HUES64 (cell line): ENCODE data around the gene FBXL17.
"Not testable (repeated sequence)": the region's sequence is repeated elsewhere in the genome, so short reads cannot be mapped to it uniquely, and the experiment has no call there.

Experiments used
- H3K27ac ChIP-seq: 2 replicates; pipeline ENCODE4 v1.7.0; 2013; ENCODE audit warnings: low read depth, low read length, inconsistent platforms
- H3K27me3 ChIP-seq: 2 replicates; pipeline ENCODE4 v1.6.1; 2013; ENCODE audit warnings: mild to moderate bottlenecking, low read length; ENCODE audit not compliant: insufficient read depth
- H3K36me3 ChIP-seq: 2 replicates; pipeline ENCODE4 v1.6.1; 2013; ENCODE audit warnings: mild to moderate bottlenecking, low read length; ENCODE audit not compliant: insufficient read depth
- H3K4me1 ChIP-seq: 2 replicates; pipeline ENCODE4 v1.6.1; 2013; ENCODE audit warnings: mild to moderate bottlenecking, low read length, moderate library complexity; ENCODE audit not compliant: insufficient read depth
- H3K4me3 ChIP-seq: 2 replicates; pipeline ENCODE4 v1.5.1; 2013; ENCODE audit warnings: mild to moderate bottlenecking, low read length, moderate library complexity
- H3K9ac ChIP-seq: 2 replicates; pipeline ENCODE4 v1.6.1; 2013; ENCODE audit warnings: mild to moderate bottlenecking, low read depth, low read length
- H3K9me3 ChIP-seq: 2 replicates; pipeline ENCODE4 v1.6.1; 2013; ENCODE audit warnings: low read depth, low read length; ENCODE audit not compliant: insufficient read depth
- WGBS: fragments of 150-250, 120-280 bp; methylation state at CpG from one replicate; pipeline ENCODE4 v1.1.7; 2013; ENCODE audit warnings: missing lambda C conversion rate; 5-methylcytosine and 5-hydroxymethylcytosine counted together

FBXL17 gene

DNA sequence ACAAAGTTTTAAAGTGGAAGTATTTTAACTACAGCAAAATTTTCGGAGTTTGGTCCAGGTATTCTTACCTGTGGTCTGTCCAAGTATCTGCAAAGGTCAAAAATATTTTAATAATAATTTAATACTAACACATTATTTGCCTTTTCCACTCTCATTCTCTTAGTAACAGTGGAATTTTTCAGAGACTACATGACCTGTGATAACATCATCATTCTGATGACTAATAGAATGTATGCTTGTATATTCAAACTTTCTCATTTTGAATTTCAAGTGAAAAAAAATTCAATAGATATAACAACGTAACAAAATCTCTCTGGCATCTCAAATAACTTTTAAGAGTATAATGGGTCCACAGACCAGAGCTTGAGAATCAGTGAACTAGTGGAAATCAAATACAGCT lies 78.3 kb downstream of the FBXL17 start:
- no peaks in the 10 kb centered on the region for H3K27me3 ChIP-seq
- no peaks in the 10 kb centered on the region for H3K4me1 ChIP-seq
- no peak overlapping the region for H3K9ac ChIP-seq
- H3K36me3 ChIP-seq = no peaks in the 10 kb centered on the region
- no peak overlapping the region for H3K4me3 ChIP-seq
- no peak overlapping the region for H3K27ac ChIP-seq
- H3K9me3 ChIP-seq = no peaks in the 10 kb centered on the region
- no CpG with 5 or more reads among the region's 2 CpGs for WGBS

GRCh38 chr5:108303086-108303485 lies 78.8 kb downstream of the FBXL17 start:
- 92% methylated on average over 1 of the region's 1 CpG for WGBS
- Histone ChIP-seq H3K36me3 (no peaks in the 10 kb centered on the region), H3K4me3 (no peak overlapping the region), H3K27ac (no peak overlapping the region), H3K9ac (no peak overlapping the region), H3K4me1 (no peaks in the 10 kb centered on the region), H3K9me3 (no peaks in the 10 kb centered on the region), H3K27me3 (no peaks in the 10 kb centered on the region)

GRCh38 chr5:108297042-108297601 lies 84.8 kb downstream of the FBXL17 start:
- Histone ChIP-seq H3K27me3 (no peaks in the 10 kb centered on the region), H3K36me3 (no peaks in the 10 kb centered on the region), H3K4me1 (peaks cover 7% of the 10 kb centered on the region; the same call in 1 of the 2 replicates), H3K27ac (no peak overlapping the region), H3K4me3 (no peak overlapping the region), H3K9ac (no peak overlapping the region), H3K9me3 (no peaks in the 10 kb centered on the region)

DNA sequence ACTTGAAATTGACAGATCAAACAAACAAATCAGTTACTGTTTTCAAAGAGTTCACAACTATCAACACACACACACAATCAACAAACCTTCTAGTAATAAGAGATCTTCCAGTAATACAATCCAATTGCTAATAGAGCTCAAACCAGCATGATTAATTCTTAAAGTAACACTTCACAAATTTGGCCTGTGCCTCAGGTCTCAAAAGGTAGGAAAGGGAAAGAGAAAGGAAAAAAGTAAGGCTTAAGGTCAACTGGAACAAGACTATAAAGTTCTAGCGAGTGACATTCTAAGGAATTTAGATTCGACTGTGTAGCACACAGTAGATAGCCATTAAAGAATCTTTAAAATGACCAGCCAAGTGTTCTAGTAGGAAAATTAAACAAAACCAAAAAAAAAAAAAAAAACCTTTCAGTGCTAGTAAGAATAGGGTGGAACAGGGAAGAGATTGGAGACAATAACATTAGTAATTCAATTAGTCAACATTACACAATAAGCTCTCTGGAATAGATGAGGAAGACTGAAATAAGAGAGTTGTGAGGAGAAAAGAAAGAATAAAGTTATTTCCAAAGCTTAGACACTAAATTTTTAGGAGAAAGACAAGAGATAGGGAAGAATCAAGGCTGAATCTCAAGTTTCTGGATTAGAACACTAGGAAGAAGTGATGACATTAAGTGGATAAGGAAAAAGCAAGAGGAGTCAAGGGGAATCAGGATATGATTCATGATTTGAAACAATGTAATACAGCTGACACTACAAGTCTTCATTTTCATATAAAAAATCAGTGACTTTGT lies 86.1 kb downstream of the FBXL17 start:
- no peak overlapping the region for H3K9ac ChIP-seq
- WGBS = 95% methylated on average over 2 of the region's 2 CpGs
- no peak overlapping the region for H3K4me3 ChIP-seq
- peaks cover 7% of the 10 kb centered on the region; the same call in 1 of the 2 replicates for H3K4me1 ChIP-seq
- H3K27me3 ChIP-seq = no peaks in the 10 kb centered on the region
- H3K36me3 ChIP-seq = no peaks in the 10 kb centered on the region
- H3K9me3 ChIP-seq = no peaks in the 10 kb centered on the region
- no peak overlapping the region for H3K27ac ChIP-seq

DNA sequence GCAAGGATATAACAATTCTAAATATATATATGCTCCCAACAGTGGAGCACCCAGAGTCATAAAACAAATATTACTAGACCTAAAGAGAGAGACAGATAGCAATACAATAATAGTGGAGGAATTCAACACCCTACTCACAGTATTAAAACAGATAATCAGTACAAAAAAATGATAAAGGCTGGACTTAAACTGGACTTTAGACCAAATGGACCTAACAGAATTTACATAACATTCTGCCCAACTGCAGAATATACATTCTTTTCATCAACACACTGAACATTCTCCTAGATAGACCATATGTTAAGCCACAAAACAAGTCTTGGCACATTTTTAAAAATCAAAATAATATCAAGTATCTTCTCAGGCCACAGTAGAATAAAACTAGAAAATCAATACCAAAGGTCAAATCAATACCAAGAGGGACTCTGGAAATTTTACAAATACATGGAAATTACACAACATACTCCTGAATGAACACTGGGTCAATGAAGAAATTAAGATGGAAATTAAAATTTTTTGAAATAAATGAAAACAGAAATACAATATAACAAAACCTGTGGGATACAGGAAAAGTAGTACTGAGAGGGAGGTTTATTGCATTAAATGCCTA lies 100.8 kb downstream of the FBXL17 start:
- Histone ChIP-seq H3K9me3 (no peaks in the 10 kb centered on the region), H3K27ac (no peak overlapping the region), H3K9ac (no peak overlapping the region), H3K27me3 (no peaks in the 10 kb centered on the region), H3K4me1 (peaks cover 12% of the 10 kb centered on the region; the same call in 1 of the 2 replicates), H3K36me3 (no peaks in the 10 kb centered on the region), H3K4me3 (no peak overlapping the region)

- Histone ChIP-seq H3K36me3 (no peaks in the 10 kb centered on the region), H3K4me3 (no peak overlapping the region), H3K9ac (no peak overlapping the region), H3K4me1 (peaks cover 12% of the 10 kb centered on the region; the same call in 1 of the 2 replicates), H3K27ac (no peak overlapping the region), H3K27me3 (no peaks in the 10 kb centered on the region), H3K9me3 (no peaks in the 10 kb centered on the region)
These were observed 101.7 kb downstream of the FBXL17 start for GRCh38 chr5:108280248-108280647.

- no peaks in the 10 kb centered on the region for H3K27me3 ChIP-seq
- H3K27ac ChIP-seq = no peak overlapping the region
- no peak overlapping the region for H3K4me3 ChIP-seq
- no peak overlapping the region for H3K9ac ChIP-seq
- H3K4me1 ChIP-seq = peaks cover 12% of the 10 kb centered on the region; the same call in 1 of the 2 replicates
- WGBS = 90% methylated on average over 3 of the region's 3 CpGs
- no peaks in the 10 kb centered on the region for H3K9me3 ChIP-seq
- no peaks in the 10 kb centered on the region for H3K36me3 ChIP-seq
These were observed 103.3 kb downstream of the FBXL17 start for GRCh38 chr5:108278285-108279240.

DNA sequence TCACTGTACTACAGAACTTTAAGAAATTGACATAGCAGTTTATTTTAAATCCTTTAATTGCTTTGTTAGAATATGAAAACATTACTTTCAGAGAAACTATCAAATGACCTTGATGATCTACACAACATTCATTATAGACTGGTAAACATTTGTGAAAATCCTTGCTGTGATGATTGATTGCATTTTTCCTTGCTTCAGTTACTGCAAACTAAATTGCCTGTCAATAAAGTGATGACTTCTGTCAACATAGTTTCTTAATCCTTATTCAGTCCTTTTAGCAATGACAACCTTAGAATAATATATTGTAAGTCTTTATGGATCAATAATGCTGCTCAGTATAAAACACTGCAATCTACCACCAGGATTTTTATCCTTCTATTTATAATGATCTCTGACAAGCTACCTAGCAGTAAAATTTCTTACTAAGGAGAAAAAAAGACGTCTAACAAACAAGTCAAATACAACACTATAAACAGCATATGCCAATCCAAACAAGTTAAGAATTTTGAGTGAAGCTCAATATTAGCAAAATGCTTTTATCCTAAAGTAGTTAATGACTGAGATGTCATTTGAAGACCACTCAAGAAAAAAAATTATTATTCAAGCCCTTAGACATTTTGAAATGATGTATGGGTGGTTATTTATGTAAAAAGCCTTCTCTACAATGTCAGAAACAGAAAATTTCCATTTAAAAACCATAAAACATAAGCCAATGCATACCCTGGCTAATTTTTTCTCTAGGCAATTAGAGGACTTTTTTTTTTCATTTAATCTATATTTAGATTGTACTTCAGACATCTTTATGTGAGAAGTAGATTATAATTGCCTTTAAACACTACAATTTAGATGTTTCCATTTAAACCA lies 105.5 kb downstream of the FBXL17 start:
- peaks cover 12% of the 10 kb centered on the region; the same call in 1 of the 2 replicates for H3K4me1 ChIP-seq
- no peak overlapping the region for H3K27ac ChIP-seq
- H3K27me3 ChIP-seq = no peaks in the 10 kb centered on the region
- no CpG with 5 or more reads among the region's 1 CpG for WGBS
- no peaks in the 10 kb centered on the region for H3K9me3 ChIP-seq
- H3K9ac ChIP-seq = no peak overlapping the region
- no peaks in the 10 kb centered on the region for H3K36me3 ChIP-seq
- no peak overlapping the region for H3K4me3 ChIP-seq

- not testable (repeated sequence) for H3K9ac ChIP-seq, H3K27ac ChIP-seq, H3K9me3 ChIP-seq, H3K27me3 ChIP-seq, H3K4me3 ChIP-seq, H3K36me3 ChIP-seq
- peaks cover 12% of the 10 kb centered on the region; the same call in 1 of the 2 replicates for H3K4me1 ChIP-seq
- 90% methylated on average over 9 of the region's 10 CpGs for WGBS
These were observed 107.8 kb downstream of the FBXL17 start for GRCh38 chr5:108274080-108274479.

DNA sequence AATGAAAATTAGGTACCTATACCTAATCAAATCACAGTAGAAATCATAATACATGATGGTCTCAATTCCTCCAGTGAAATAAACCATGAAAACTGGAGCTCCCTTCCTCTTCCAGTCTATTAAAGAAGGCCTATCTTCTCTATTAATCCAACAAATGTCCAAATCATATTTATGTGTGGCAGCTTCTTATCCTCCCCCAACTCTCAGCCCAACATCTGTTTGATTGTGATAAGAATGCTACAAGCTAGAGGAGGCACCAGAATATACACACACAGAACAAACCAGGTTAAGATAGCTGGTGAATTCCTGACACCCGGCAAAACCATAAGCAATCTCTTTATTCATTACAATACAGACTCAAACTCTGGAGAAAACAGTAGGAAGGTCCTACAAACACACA lies 110.8 kb downstream of the FBXL17 start:
- Histone ChIP-seq H3K9ac (no peak overlapping the region), H3K27ac (no peak overlapping the region), H3K9me3 (no peaks in the 10 kb centered on the region), H3K27me3 (no peaks in the 10 kb centered on the region), H3K4me1 (no peaks in the 10 kb centered on the region), H3K36me3 (no peaks in the 10 kb centered on the region), H3K4me3 (no peak overlapping the region)
- 96% methylated on average over 1 of the region's 1 CpG for WGBS
